Panc1 (cell line): ENCODE measurements around the gene UBAP2. TPM values are rescaled to one million over a fixed set of nuclear protein-coding genes. Genes with fewer than 3 reads are reported as not detected.

Experiments
- ATAC-seq: fragments of 200-7000 bp; cut with Tn5 transposase; 2 replicates; pipeline ENCODE4 v1.9.1; 2020; ENCODE audit warnings: mild to moderate bottlenecking, moderate library complexity
- BruUV-seq: library from RNA; stranded (reverse); fragments of 400-500 nt; replicated peaks from 2 replicates; lab custom pipeline; 2021; lab: Mats Ljungman, UMichigan
- CTCF ChIA-PET: fragments of 300-600 bp; sonication (Branson Sonifier 250); formaldehyde crosslinking; loops from one replicate; lab custom pipeline; 2022; ENCODE audit warnings: antibody characterized with exemption; lab: Charles Lee
- POLR2A ChIA-PET: fragments of 300-600 bp; sonication (Branson Sonifier 250); formaldehyde crosslinking; loops from one replicate; lab custom pipeline; 2022; ENCODE audit warnings: antibody characterized with exemption; lab: Charles Lee
- DNase-seq: peaks from one replicate; pipeline ENCODE4 v3.0.0-alpha.2; 2010; ENCODE audit warnings: low read depth, low spot score
- H3K27ac ChIP-seq: 2 replicates; pipeline ENCODE4 v1.5.1; 2011; ENCODE audit warnings: mild to moderate bottlenecking, low read length, inconsistent platforms
- H3K27me3 ChIP-seq: fragments of 200-500 bp; sonication (Bioruptor generic); 2 replicates; pipeline ENCODE4 v1.6.0; 2014; ENCODE audit warnings: low read length, inconsistent platforms; ENCODE audit not compliant: control insufficient read depth, insufficient read depth
- H3K36me3 ChIP-seq: fragments of 200-500 bp; sonication (Bioruptor generic); 2 replicates; pipeline ENCODE4 v1.5.1; 2014; ENCODE audit warnings: inconsistent platforms, mild to moderate bottlenecking, low read length, moderate library complexity; ENCODE audit not compliant: control insufficient read depth, insufficient read depth
- H3K4me1 ChIP-seq: 2 replicates; pipeline ENCODE4 v1.5.1; 2011; ENCODE audit warnings: inconsistent platforms, mild to moderate bottlenecking, low read length, moderate library complexity; ENCODE audit not compliant: control insufficient read depth, insufficient read depth
- H3K4me3 ChIP-seq, 2 experiments: 2 replicates each; pipeline ENCODE4 v1.5.1; 2011 to 2012; ENCODE audit warnings: low read depth in 2 of 2, low read length in 2 of 2, mild to moderate bottlenecking in 2 of 2, inconsistent platforms in 1 of 2, moderate library complexity in 1 of 2
- H3K9me3 ChIP-seq: fragments of 200-500 bp; sonication (Bioruptor generic); 2 replicates; pipeline ENCODE4 v1.5.1; 2014; ENCODE audit warnings: low read depth, mild to moderate bottlenecking, inconsistent platforms, low read length, moderate library complexity; ENCODE audit not compliant: control insufficient read depth, insufficient read depth
- CTCF ChIP-seq: fragments of 450-650 bp; IDR thresholded peaks from 2 replicates; pipeline ENCODE4 v1.5.1; 2017; ENCODE audit warnings: mild to moderate bottlenecking
- POLR2AphosphoS5 ChIP-seq: IDR thresholded peaks from 2 replicates; pipeline ENCODE4 v1.6.1; 2012; ENCODE audit warnings: mild to moderate bottlenecking, low read depth, low read length, moderate library complexity
- SIN3A ChIP-seq: IDR thresholded peaks from 2 replicates; pipeline ENCODE4 v1.6.1; 2012; ENCODE audit warnings: low read depth, mild to moderate bottlenecking, low read length, moderate library complexity, borderline replicate concordance; ENCODE audit not compliant: insufficient read depth
- TCF7L2 ChIP-seq: IDR thresholded peaks from 2 replicates; pipeline ENCODE4 v1.6.1; 2011; ENCODE audit warnings: mild to moderate bottlenecking, low read depth, low read length, inconsistent platforms
- in situ Hi-C: cut with HindIII; loops from 2 replicates; pipeline ENCODE4 v1.10.0; 2016; ENCODE audit warnings: low sequenced_read_pairs, low pct_unique_long_range_greater_than_20kb
- intact Hi-C: fragments of 100-400 bp; cut with micrococcal nuclease; formaldehyde crosslinking; loops from one replicate; pipeline ENCODE4 v1.10.0; 2022; ENCODE audit not compliant: unreplicated experiment
- total RNA-seq: library from RNA; stranded (reverse); gene quantifications from one replicate; pipeline ENCODE4 v1.2.1, GENCODE V29; 2021; ENCODE audit not compliant: unreplicated experiment
- TF ChIP-seq, protein P1 (sequence below), 2 experiments: IDR thresholded peaks; 2 replicates each; pipeline ENCODE4 v1.6.1; 2011 to 2012; ENCODE audit warnings: low read depth in 2 of 2, control low read depth in 1 of 2, low read length in 1 of 2, mild to moderate bottlenecking in 1 of 2, moderate library complexity in 1 of 2; ENCODE audit not compliant: insufficient read depth in 1 of 2

UBAP2 gene
- total RNA-seq, 1 experiment from 2014 or later: 94.6 TPM

GRCh38 chr9:34037626-34038025 lies 11.1 kb downstream of the UBAP2 start:
- Histone ChIP-seq H3K36me3 (no peaks in the 10 kb centered on the region), H3K27ac (no peak overlapping the region), H3K4me1 (peaks cover 15% of the 10 kb centered on the region), H3K4me3 (no peak overlapping the region), H3K27me3 (no peaks in the 10 kb centered on the region), H3K9me3 (no peaks in the 10 kb centered on the region)
- in situ Hi-C loops: no loop called here
- BruUV-seq: no TSS peak
- no peak for ATAC-seq
- POLR2A ChIA-PET: no interaction called here
- intact Hi-C loops: no loop called here
- CTCF ChIA-PET: interaction anchor here (0.7 kb wide), 1 partner anchor 36 kb away, joined by 7 read pairs; no protein-coding TSS in a partner anchor
- DNase-seq: no peak
- no peak for TF ChIP-seq SIN3A
- no peak for TF ChIP-seq POLR2AphosphoS5
- TF ChIP-seq, protein P1, sequence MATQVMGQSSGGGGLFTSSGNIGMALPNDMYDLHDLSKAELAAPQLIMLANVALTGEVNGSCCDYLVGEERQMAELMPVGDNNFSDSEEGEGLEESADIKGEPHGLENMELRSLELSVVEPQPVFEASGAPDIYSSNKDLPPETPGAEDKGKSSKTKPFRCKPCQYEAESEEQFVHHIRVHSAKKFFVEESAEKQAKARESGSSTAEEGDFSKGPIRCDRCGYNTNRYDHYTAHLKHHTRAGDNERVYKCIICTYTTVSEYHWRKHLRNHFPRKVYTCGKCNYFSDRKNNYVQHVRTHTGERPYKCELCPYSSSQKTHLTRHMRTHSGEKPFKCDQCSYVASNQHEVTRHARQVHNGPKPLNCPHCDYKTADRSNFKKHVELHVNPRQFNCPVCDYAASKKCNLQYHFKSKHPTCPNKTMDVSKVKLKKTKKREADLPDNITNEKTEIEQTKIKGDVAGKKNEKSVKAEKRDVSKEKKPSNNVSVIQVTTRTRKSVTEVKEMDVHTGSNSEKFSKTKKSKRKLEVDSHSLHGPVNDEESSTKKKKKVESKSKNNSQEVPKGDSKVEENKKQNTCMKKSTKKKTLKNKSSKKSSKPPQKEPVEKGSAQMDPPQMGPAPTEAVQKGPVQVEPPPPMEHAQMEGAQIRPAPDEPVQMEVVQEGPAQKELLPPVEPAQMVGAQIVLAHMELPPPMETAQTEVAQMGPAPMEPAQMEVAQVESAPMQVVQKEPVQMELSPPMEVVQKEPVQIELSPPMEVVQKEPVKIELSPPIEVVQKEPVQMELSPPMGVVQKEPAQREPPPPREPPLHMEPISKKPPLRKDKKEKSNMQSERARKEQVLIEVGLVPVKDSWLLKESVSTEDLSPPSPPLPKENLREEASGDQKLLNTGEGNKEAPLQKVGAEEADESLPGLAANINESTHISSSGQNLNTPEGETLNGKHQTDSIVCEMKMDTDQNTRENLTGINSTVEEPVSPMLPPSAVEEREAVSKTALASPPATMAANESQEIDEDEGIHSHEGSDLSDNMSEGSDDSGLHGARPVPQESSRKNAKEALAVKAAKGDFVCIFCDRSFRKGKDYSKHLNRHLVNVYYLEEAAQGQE (IDR thresholded peaks at IDR 0.05; ENCODE audit: insufficient read depth in 1 of 2, low read depth in 2 of 2, low read length in 1 of 2): no peak
- TF ChIP-seq CTCF: no peak
- TF ChIP-seq TCF7L2: no peak

GRCh38 chr9:34036625-34037024 lies 12.1 kb downstream of the UBAP2 start:
- no TSS peak for BruUV-seq
- H3K36me3 ChIP-seq: no peaks in the 10 kb centered on the region
- ChIA-PET POLR2A (interaction anchor here (0.6 kb wide), 2 partner anchors 104 to 283 kb away, joined by 4 to 6 read pairs; no protein-coding TSS in a partner anchor), CTCF (interaction anchor here (0.7 kb wide), 2 partner anchors 65 to 117 kb away, joined by 4 to 9 read pairs; no protein-coding TSS in a partner anchor)
- TF ChIP-seq TCF7L2 (no peak), CTCF (no peak)
- TF ChIP-seq, protein P1 (IDR thresholded peaks at IDR 0.05; ENCODE audit: insufficient read depth in 1 of 2, low read depth in 2 of 2, low read length in 1 of 2): no peak
- H3K9me3 ChIP-seq: no peaks in the 10 kb centered on the region
- no peak overlapping the region for H3K4me3 ChIP-seq
- H3K4me1 ChIP-seq: peaks cover 15% of the 10 kb centered on the region
- DNase-seq (no peak), ATAC-seq (0 out of 2 replicates have a peak, but pooled peaks have one; percentile 40)
- intact Hi-C loops: no loop called here
- no peak overlapping the region for H3K27ac ChIP-seq
- H3K27me3 ChIP-seq: no peaks in the 10 kb centered on the region
- in situ Hi-C loops: no loop called here
